IgD-negative memory B cell (primary cell): ENCODE measurements around the gene GHRHR. TPM values are rescaled to one million over a fixed set of nuclear protein-coding genes. Genes with fewer than 3 reads are reported as not detected.

ENCODE experiments used
- polyA plus RNA-seq: library from polyadenylated mRNA; unstranded; fragments of 300-500 nt; fragmentation: Illumina TruSeq; gene quantifications from one replicate; pipeline ENCODE4 v1.2.3, GENCODE V29; 2021

GHRHR gene
- polyA plus RNA-seq, 1 donor from 2014 or later, result not detected

Other genes starting within 250 kb of the GHRHR start
- not detected for gene INMT, start 211.8 kb upstream of the GHRHR start, polyA plus RNA-seq
- 0.25 TPM for gene MINDY4, start 192.5 kb upstream of the GHRHR start, polyA plus RNA-seq
- not detected for gene AQP1, start 52.1 kb upstream of the GHRHR start, polyA plus RNA-seq
- gene ADCYAP1R1, start 88.4 kb downstream of the GHRHR start, polyA plus RNA-seq, result not detected